GM23248 (cell line): ENCODE data around the gene FAM151A.

Experiments used
- EZH2 ChIP-seq: fragments of 200-600 bp; sonication (generic); IDR thresholded peaks from 2 replicates; pipeline ENCODE4 v1.6.1; 2018; ENCODE audit warnings: antibody characterized with exemption, mild to moderate bottlenecking; ENCODE audit not compliant: insufficient read depth, poor library complexity, severe bottlenecking
- EZH2phosphoT487 ChIP-seq: fragments of 200-600 bp; sonication (generic); IDR thresholded peaks from 2 replicates; pipeline ENCODE4 v1.6.1; 2018; ENCODE audit warnings: antibody characterized with exemption, moderate library complexity, mild to moderate bottlenecking, low read depth; ENCODE audit not compliant: insufficient read depth

GRCh38 chr1:54599211-54599823 is 24.0 kb downstream of the FAM151A start:
- no peak for TF ChIP-seq EZH2
- no peak for TF ChIP-seq EZH2phosphoT487
